Activated CD8-positive, alpha-beta T cell treated with anti-CD3 and anti-CD28 coated beads for 36 hours (primary cell): Measurements from ENCODE around the gene KLHL12. TPM values are rescaled to one million over a fixed set of nuclear protein-coding genes. Genes with fewer than 3 reads are reported as not detected.

Experiments
- ATAC-seq: fragments of 200-7000 bp; cut with Tn5 transposase; one replicate; pipeline ENCODE4 v1.10.0; 2021; ENCODE audit warnings: mild to moderate bottlenecking, moderate library complexity
- CTCF ChIA-PET: fragments of 350-600 bp; sonication (Branson Sonifier 250); formaldehyde crosslinking; loops from one replicate; lab custom pipeline; 2021; ENCODE audit warnings: antibody characterized with exemption; lab: Charles Lee
- POLR2A ChIA-PET: fragments of 350-600 bp; sonication (Branson Sonifier 250); formaldehyde crosslinking; loops from one replicate; lab custom pipeline; 2021; ENCODE audit warnings: antibody characterized with exemption; lab: Charles Lee
- DNase-seq: peaks from one replicate; pipeline ENCODE4 v3.0.0-alpha.2; 2020
- H3K27ac Mint-ChIP-seq: one replicate; pipeline ENCODE4 v1.8.0; 2021; ENCODE audit warnings: mild to moderate bottlenecking, mixed read lengths
- H3K27me3 Mint-ChIP-seq: one replicate; pipeline ENCODE4 v1.8.0; 2021; ENCODE audit warnings: mixed read lengths
- H3K36me3 Mint-ChIP-seq: one replicate; pipeline ENCODE4 v1.8.0; 2021; ENCODE audit warnings: low read depth, mixed read lengths
- H3K4me1 Mint-ChIP-seq: one replicate; pipeline ENCODE4 v1.8.0; 2021; ENCODE audit warnings: low read depth, mixed read lengths
- H3K4me3 Mint-ChIP-seq: one replicate; pipeline ENCODE4 v1.8.0; 2021; ENCODE audit warnings: mild to moderate bottlenecking, moderate library complexity, mixed read lengths
- H3K9me3 Mint-ChIP-seq: one replicate; pipeline ENCODE4 v1.8.0; 2021; ENCODE audit warnings: mixed read lengths
- CTCF ChIP-seq: fragments of 200-600 bp; IDR thresholded peaks from one replicate; pipeline ENCODE4 v1.8.0; 2022; ENCODE audit warnings: antibody characterized with exemption, mild to moderate bottlenecking
- intact Hi-C: fragments of 100-400 bp; cut with micrococcal nuclease; formaldehyde crosslinking; loops from one replicate; pipeline ENCODE4 v1.10.0; 2022
- total RNA-seq, 2 experiments: library from RNA; stranded (reverse); gene quantifications; one replicate each; pipeline ENCODE4 v1.2.3, GENCODE V29; 2021

The KLHL12 gene
- total RNA-seq, 2 experiments from 2014 or later, result 38.0 to 43.7 TPM

GRCh38 chr1:202958544-202959275, 31.7 kb upstream of the KLHL12 start:
- DNase-seq (peak; percentile 39), ATAC-seq (peak; percentile 18)
- Mint-ChIP-seq H3K9me3 (no peaks in the 10 kb centered on the region), H3K36me3 (peaks cover 10% of the 10 kb centered on the region), H3K4me3 (peak overlapping the region; percentile 83), H3K4me1 (peaks cover 29% of the 10 kb centered on the region), H3K27me3 (no peaks in the 10 kb centered on the region), H3K27ac (peak overlapping the region; percentile 79)
- TF ChIP-seq CTCF, result no peak
- ChIA-PET CTCF (no interaction called here), POLR2A (interaction anchor here (1.0 kb wide), 1 partner anchor 48 kb away, joined by 4 read pairs; the partner anchor contains the start of gene TMEM183A)
- intact Hi-C loops, result no loop called here

- Mint-ChIP-seq H3K9me3 (no peaks in the 10 kb centered on the region), H3K4me1 (peaks cover 36% of the 10 kb centered on the region), H3K36me3 (peaks cover 9% of the 10 kb centered on the region), H3K4me3 (peak within 1 kb of the TSS; percentile 83), H3K27me3 (no peaks in the 10 kb centered on the region), H3K27ac (peak within 1 kb of the TSS; percentile 79)
- intact Hi-C loops, result no loop called here
- no peak for TF ChIP-seq CTCF
- DNase-seq (peak; percentile 93), ATAC-seq (peak; percentile 99)
- ChIA-PET CTCF (no interaction called here), POLR2A (interaction anchor here (0.6 kb wide), 1 partner anchor 196 kb away, joined by 3 read pairs; no protein-coding TSS in a partner anchor)
Measured at GRCh38 chr1:202957733-202958543, 30.9 kb upstream of the KLHL12 start, which contains the start of gene ADIPOR1. Gene ADIPOR1 (minus strand): TSS chr1:202958312. CDS start chr1:202951070, 7,242 bp downstream.

- ATAC-seq (no peak), DNase-seq (no peak)
- ChIA-PET POLR2A (no interaction called here), CTCF (no interaction called here)
- TF ChIP-seq CTCF, result no peak
- peaks cover 44% of the 10 kb centered on the region for H3K4me1 Mint-ChIP-seq
- H3K4me3 Mint-ChIP-seq, result peak overlapping the region; percentile 83
- peak overlapping the region; percentile 79 for H3K27ac Mint-ChIP-seq
- peaks cover 10% of the 10 kb centered on the region for H3K36me3 Mint-ChIP-seq
- intact Hi-C loops, result no loop called here
- no peaks in the 10 kb centered on the region for H3K9me3 Mint-ChIP-seq
- H3K27me3 Mint-ChIP-seq, result no peaks in the 10 kb centered on the region
Measured at GRCh38 chr1:202956969-202957368, 29.9 kb upstream of the KLHL12 start.

- ATAC-seq (no peak), DNase-seq (no peak)
- H3K4me1 Mint-ChIP-seq, result peaks cover 51% of the 10 kb centered on the region
- TF ChIP-seq CTCF, result no peak
- H3K36me3 Mint-ChIP-seq, result peaks cover 10% of the 10 kb centered on the region
- no peak overlapping the region for H3K4me3 Mint-ChIP-seq
- no peaks in the 10 kb centered on the region for H3K27me3 Mint-ChIP-seq
- no peaks in the 10 kb centered on the region for H3K9me3 Mint-ChIP-seq
- H3K27ac Mint-ChIP-seq, result peak overlapping the region; percentile 7
- ChIA-PET POLR2A (interaction anchor here (0.6 to 1.8 kb wide), 6 partner anchors 9 to 53 kb away, joined by 3 to 9 read pairs (median 6); partner anchors contain the start of genes CYB5R1, KLHL12 and TMEM183A), CTCF (interaction anchor here (1.0 to 3.5 kb wide), 8 partner anchors 10 to 313 kb away, joined by 3 to 14 read pairs (median 4); partner anchors contain the start of gene KLHL12)
- intact Hi-C loops, result no loop called here
Measured at GRCh38 chr1:202954057-202954745, 27.2 kb upstream of the KLHL12 start.
